Measurements from ENCODE around the gene KCNIP3.
"Not testable (repeated sequence)": the region's sequence is repeated elsewhere in the genome, so short reads cannot be mapped to it uniquely, and the experiment has no call there.

The KCNIP3 gene

DNA sequence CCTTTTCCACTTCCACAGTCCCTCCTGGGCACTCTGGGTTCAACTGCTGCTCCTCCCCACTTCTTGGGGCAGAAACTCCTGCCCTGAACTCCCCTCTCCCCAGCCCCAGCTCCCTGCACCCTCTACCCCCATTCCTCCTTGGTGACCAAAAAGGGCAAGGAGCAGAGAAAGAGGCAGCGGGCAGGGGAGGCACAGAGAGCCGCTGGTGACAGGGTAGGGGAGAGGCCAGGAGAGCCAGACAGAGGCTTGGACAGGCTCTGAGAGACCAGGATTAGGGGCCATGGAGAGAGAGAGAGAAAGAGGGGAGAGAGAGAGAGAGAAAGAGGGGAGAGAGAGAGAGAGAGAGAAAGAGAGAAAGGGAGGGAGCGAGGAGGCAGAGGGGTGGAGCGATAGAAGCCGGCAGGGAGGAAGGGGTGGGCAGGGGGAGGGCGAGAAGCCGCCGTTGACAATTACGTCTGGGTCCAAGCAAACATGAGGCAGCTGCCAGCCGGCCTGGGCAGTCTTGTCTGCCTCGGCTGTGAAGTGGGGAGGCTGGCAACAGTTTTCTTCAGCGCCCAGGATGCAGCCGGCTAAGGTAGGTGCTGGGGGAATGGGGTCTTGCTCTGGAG is at the start of gene KCNIP3:
Gene KCNIP3, plus strand, starts transcription at position 468 of the 608 bp plus-strand sequence. Its CDS starts 92 bp downstream, at position 560.
- DNase-seq: no peak

DNA sequence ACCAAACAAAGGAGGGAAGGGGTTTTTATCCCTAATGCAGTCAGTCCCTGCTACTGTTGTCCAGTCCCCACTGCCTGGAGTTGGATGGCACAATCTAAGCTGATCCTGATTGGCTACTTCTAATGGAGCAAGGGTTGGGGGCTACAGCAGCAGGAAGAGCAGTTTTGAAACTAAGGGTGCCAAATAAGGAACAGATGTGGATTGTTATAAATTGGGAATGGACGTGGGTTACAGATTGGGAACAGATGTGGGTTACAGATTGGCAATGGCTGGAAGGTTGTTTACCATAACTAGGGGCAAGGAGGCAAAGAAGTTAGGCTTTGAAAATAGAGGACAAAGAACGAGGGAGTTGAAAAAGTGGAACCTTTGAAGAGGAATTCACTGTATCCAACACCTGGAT is 38.9 kb upstream of the KCNIP3 start:
- DNase-seq: no peak

DNA sequence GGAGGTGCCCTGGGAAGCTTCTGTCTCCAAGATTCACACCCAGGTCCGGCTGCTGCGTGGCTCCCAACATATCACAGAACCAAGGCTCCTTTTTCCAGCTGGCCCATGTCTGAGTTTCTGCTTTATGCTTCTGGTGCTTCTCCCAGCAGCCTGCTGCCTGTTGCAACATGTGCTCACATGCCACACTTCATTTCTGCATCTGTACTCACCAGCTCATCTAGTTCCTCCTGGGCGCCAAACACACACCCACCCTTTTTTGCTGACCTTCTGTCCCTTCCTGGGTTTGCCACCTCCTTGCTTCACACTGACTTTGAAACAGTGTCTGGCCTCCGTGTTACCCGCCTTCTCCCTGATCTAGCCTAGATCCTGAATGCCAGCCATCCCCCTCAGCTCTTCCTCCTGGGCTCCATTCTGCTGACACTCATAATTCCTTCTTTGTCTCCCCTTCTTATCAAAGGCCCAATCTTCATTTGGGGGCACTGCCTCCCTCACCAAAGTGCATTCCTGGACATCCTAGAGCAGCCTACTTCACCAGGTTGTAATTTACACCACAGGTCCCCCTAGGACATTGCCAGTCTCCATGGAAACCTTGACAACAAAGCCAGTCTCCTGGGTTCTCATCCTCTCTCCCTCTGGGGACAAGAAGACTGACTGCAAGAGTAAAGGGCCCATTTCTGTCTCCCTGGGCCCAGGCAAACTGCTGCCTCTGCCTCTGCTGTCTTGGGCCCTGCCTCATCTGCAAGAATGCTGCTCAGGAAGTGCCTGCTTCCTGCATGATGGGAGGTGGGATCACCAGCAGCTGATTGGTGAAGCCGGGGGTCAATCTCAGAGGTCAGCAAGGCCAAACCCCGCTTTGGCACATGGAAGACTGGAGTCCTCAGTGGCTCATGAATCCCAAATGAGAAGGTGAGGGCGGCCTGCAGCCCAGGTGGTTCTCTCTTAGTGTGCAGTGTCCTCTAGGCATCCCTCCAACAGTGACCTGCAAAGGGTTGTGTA is 36.8 kb upstream of the KCNIP3 start:
- no peak for DNase-seq

DNA sequence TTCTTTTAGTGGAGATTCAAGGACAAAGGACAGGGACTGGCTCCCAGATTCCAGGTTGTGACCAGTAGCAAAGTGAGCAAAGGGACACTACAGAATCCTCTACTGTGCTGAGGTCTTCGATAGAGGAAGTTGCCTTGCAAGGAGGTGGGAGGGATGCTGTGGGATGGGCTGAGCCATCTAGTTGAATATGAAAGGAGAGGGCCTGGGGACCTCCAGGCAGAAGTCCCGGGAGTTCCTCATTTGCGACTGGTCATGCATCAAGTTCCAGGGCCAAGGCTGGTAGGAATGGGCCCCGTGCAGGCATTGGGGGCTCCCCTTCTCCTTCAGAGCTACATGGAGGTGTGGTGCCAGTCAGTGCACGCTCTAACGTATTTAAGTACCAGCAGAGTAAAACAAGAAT is 35.5 kb upstream of the KCNIP3 start:
- no peak for DNase-seq

GRCh38 chr2:95262896-95263542 is 34.1 kb upstream of the KCNIP3 start:
- DNase-seq: no peak

DNA sequence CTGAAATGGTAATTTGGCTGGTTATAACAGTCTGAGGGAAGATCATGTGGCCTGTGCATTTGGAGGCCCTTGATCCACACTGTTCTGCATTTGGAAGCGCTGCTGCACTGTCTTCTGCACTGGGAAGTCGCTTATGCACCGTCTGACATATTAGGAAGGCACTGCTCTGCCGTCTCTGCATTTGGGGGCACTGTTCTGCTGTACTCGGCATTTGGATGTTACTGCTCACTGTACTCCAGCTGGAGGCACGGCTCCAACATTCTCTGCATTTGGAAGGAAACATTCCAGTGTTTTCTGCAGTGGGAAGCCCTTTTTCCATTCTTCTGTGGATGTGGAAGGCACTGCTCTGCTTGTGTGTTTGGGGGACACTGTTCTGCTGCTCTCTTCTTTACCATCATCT is 32.5 kb upstream of the KCNIP3 start:
- no peak for DNase-seq

DNA sequence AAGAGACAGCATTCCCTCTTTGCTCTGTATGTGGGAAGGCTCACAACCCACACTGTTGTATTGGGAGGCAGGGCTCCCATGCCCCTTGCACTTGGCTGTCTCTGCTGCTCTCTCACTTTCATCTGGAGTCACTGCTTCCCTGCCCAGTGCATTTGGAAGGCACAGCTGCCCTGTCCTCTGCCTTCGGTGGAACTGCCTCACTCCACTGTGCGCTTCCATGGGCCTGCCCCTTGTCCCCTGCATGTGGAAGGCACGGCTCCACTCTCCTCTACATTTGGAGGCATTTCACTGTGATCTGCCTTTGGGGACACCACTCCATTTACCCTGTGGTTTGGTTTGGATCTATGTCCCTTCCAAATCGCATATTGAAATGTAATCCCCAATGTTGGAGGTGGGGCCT is 32.0 kb upstream of the KCNIP3 start:
- DNase-seq: no peak

- no peak for DNase-seq
These were observed 30.2 kb upstream of the KCNIP3 start for GRCh38 chr2:95266781-95267430.

DNA sequence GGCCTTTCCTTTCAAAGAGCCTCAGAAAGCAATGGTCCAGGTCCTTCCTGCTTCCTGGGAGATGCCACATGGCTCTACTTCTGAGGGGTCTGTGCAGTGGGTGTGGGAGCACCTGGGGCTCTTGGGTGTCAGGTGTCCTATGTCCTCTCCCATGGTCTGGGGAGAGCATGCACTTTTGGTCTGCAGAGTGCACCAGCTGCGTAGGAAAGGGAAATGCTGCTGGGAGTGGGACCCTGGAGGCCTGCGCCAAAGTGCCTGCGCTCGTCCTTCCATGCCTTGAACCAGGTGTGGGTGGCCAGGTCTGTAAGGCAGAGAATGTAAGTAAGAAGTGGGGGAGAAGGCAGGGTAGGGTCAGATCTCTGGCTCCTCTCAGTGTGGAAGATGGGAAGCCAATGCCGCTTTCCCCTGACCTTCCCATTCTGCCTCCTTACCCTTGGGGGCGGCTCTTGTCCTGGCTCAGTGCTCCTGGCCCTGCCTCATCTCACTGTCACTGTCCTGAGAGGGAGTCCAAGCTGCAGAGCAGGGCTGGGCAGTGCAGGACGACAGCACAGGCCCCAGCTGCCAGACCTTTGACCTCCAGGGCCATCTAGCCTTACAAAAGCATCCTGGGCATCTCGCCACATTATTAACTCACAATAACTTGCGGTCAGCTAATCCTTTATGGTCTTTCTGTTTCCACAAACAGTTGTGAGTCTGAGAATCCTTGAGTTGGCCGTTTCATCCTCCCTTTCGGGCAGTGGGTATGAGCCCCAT is 29.5 kb upstream of the KCNIP3 start:
- DNase-seq: no peak

DNA sequence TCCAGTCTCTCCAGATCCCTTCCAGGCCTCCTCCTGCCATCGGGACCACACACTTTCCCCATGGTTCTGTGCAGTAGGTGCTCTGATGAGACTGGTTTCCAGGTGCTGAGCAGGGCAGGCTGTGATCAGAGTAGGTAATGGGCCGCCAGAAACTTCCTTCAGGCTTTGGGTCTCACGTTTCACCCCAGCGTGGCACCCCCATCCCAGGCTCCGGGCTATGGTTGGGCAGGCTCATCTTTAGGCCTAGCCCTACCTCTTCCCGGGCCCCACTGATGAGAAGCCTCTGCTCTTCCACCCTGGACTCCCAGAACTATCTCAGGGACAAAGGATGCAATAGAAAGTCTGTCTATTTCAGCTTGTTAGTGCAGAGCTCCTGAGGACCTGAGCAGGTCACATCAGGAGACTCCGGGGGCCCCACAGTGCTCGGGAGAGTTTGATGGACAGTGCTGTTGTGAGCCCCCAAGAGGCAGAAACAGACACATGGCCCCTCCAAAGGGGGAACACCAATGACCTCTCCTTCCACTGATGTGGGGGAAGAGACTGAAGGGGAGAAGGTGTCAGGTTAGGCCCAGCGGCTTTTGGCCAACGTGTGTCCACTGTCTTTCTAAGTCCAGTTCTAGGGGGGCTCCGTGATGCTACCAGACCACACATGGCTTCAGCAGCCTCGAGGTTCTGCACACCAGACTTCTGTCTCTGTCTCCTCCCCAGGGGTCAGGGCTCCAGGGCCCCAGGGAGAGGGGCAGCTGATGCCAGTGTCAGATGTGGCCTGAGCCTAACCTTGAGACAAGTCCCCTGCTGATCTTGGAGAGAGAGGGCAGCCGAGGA is 28.7 kb upstream of the KCNIP3 start:
- DNase-seq: no peak

- no peak for DNase-seq
These were observed 28.0 kb upstream of the KCNIP3 start for GRCh38 chr2:95269036-95269680.

GRCh38 chr2:95269745-95270144 is 27.4 kb upstream of the KCNIP3 start:
- DNase-seq: not testable (repeated sequence)

DNA sequence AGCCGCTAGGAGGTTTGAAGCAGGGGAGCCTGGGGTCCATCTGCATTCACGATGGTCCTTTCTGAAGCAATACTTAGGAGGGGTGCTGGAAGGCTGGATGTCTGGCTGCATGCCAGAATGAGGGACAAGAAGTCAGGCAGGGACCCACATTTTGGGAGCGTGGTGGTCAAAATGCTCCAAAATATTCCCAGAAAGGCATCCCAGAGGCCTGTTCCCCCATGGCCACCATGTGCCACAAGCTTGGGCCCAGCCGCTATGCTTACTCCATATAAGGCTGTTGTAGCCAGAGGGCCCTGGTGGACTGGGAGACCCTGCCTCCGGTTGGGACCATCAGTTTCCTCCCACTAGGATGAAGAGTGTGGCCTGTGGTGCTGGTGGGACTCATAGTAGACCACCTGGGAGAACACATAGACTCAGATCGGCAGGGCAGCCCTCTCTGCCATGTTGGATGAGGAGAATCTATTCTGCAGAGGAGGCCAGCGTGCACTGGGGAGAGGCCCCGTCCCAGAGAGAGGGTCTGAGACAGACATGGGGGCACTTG is 26.5 kb upstream of the KCNIP3 start:
- DNase-seq: no peak

GRCh38 chr2:95271381-95271971 is 25.7 kb upstream of the KCNIP3 start:
- no peak for DNase-seq

DNA sequence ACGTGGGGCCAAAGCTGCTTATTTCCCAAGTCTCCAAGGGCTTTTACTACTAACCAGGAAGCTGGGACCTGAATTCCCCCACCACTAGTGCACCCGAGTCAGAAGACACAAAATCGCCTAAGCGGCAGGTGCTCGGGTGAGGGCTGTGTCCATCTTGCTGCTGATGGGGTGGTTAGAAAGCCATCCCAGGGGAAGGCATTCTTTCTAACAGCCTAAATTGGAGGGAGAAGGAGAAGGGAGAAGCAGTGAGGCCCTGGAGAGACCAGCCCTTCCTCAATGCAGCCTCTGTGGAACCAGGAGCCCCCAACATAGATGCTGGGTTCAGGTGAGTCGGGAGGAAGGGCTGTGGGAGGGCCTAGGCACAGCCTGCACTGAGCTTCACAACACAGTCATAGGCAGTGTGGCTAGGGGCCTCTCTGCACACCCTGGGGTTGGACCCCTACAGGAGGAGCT is 24.8 kb upstream of the KCNIP3 start:
- DNase-seq: no peak

- DNase-seq: no peak
These were observed 24.4 kb upstream of the KCNIP3 start for GRCh38 chr2:95272781-95273180.

GRCh38 chr2:95273566-95274290 is 23.4 kb upstream of the KCNIP3 start:
- no peak for DNase-seq

DNA sequence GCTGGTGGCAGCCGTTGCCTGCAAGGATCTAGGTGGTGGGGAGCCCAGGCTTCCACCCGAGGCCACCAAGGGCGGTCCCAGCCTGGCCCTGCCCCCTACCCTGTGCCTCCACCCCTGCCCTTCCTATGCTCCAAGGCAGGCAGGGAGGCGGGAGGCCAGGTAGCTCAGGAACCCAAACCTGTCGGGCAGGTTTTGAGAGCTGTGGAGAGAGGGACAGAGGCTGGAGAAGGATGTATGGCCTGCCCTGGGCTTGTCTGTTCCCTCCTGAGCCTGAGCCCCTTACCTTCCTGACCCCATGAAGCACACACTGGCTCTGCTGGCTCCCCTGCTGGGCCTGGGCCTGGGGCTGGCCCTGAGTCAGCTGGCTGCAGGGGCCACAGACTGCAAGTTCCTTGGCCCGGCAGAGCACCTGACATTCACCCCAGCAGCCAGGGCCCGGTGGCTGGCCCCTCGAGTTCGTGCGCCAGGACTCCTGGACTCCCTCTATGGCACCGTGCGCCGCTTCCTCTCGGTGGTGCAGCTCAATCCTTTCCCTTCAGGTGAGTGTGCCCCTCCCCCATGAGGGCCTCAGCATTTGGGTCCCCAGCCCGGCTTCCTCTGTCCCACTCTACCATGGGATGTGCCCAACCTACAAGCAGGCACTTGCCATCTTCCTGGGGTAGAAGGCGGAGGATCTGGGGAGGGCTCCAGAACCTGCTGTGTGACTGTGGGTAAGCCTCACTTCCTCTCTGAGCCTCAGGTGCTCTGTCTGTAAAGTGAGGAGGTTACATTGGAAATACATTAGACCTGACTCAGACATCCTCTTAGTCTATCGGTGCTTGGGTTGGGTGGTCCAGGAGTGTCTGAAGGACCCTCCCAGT is 22.6 kb upstream of the KCNIP3 start, which contains the start of gene PROM2:
Gene PROM2, plus strand, starts transcription at position 159 of the 860 bp plus-strand sequence. Its CDS starts 137 bp downstream, at position 296.
- DNase-seq: no peak
